ENCODE results near the gene MRPL11.

DNA sequence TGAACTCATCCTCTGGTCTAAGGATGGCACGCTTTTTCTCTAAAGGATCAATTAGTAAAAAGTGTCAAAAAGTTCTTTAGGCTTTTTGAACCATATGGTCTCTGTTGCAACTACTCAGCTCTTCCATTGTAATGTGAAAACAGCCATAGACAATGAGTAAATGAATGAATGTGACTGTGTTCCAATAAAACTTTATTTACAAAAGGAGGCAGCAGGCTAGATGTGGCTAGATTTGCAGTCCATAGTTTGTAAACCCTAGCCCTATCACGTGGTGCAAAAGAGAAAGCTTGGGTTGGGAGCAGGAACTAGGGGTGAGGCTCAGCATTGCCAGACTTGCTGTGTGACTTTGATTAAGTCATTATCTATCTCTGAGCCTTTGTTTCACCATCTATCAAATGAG lies 23.2 kb downstream of the MRPL11 start:
- TF ChIP-seq, protein P1, sequence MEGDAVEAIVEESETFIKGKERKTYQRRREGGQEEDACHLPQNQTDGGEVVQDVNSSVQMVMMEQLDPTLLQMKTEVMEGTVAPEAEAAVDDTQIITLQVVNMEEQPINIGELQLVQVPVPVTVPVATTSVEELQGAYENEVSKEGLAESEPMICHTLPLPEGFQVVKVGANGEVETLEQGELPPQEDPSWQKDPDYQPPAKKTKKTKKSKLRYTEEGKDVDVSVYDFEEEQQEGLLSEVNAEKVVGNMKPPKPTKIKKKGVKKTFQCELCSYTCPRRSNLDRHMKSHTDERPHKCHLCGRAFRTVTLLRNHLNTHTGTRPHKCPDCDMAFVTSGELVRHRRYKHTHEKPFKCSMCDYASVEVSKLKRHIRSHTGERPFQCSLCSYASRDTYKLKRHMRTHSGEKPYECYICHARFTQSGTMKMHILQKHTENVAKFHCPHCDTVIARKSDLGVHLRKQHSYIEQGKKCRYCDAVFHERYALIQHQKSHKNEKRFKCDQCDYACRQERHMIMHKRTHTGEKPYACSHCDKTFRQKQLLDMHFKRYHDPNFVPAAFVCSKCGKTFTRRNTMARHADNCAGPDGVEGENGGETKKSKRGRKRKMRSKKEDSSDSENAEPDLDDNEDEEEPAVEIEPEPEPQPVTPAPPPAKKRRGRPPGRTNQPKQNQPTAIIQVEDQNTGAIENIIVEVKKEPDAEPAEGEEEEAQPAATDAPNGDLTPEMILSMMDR (IDR thresholded peaks at IDR 0.05) = no peak
- TF ChIP-seq POLR2A (IDR thresholded peaks at IDR 0.05) = no peak
